Gastroesophageal sphincter (tissue), 3 donors: ENCODE results near the gene FOXJ3.

Experiments
- EP300 ChIP-seq: sonication (generic); formaldehyde crosslinking; IDR thresholded peaks from one replicate; pipeline ENCODE4 v1.6.1; 2017; ENCODE audit warnings: antibody characterized with exemption, mild to moderate bottlenecking
- POLR2A ChIP-seq, 2 donors: fragments of 450-650 bp; IDR thresholded peaks; one replicate each; pipeline ENCODE4 v1.6.1; 2017; ENCODE audit warnings: antibody characterized with exemption in 2 of 2, mild to moderate bottlenecking in 2 of 2, moderate library complexity in 1 of 2
- POLR2AphosphoS5 ChIP-seq: sonication (generic); formaldehyde crosslinking; IDR thresholded peaks from one replicate; pipeline ENCODE4 v1.6.1; 2017; ENCODE audit warnings: antibody characterized with exemption
- TF ChIP-seq, protein P1 (sequence below), 4 experiments: fragments of 200-600 bp in 2 of 4; fragments of 450-650 bp in 2 of 4; sonication (generic) in 1 of 4; IDR thresholded peaks; one replicate each; pipeline ENCODE4 v1.5.1; 2017 to 2019; ENCODE audit warnings: antibody characterized with exemption in 4 of 4, mild to moderate bottlenecking in 2 of 4, moderate library complexity in 2 of 4

DNA sequence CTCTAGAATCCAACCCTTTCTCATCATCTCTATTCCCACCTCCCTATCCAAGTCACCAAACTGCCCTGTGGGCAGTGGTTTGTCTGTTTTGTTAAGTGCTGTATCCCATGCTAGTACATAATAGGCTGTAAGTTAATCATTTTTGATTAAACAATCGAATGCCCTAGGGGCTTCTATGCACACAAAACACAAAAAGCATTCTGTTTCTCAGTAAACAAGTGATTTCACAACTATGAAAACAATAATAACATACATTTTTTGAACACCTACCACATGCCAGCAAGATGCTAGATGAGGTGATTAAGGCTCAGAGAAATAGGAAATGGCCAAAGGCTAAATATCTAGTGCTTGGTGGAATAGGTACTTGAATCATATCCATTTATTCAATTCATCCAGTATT is 186.9 kb downstream of the FOXJ3 start:
- TF ChIP-seq EP300 (no peak), POLR2A (IDR thresholded peaks at IDR 0.05) (no peak), POLR2AphosphoS5 (no peak)
- TF ChIP-seq, protein P1, sequence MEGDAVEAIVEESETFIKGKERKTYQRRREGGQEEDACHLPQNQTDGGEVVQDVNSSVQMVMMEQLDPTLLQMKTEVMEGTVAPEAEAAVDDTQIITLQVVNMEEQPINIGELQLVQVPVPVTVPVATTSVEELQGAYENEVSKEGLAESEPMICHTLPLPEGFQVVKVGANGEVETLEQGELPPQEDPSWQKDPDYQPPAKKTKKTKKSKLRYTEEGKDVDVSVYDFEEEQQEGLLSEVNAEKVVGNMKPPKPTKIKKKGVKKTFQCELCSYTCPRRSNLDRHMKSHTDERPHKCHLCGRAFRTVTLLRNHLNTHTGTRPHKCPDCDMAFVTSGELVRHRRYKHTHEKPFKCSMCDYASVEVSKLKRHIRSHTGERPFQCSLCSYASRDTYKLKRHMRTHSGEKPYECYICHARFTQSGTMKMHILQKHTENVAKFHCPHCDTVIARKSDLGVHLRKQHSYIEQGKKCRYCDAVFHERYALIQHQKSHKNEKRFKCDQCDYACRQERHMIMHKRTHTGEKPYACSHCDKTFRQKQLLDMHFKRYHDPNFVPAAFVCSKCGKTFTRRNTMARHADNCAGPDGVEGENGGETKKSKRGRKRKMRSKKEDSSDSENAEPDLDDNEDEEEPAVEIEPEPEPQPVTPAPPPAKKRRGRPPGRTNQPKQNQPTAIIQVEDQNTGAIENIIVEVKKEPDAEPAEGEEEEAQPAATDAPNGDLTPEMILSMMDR (IDR thresholded peaks at IDR 0.05), result no peak
